ENCODE results near the gene TSPAN3.

DNA sequence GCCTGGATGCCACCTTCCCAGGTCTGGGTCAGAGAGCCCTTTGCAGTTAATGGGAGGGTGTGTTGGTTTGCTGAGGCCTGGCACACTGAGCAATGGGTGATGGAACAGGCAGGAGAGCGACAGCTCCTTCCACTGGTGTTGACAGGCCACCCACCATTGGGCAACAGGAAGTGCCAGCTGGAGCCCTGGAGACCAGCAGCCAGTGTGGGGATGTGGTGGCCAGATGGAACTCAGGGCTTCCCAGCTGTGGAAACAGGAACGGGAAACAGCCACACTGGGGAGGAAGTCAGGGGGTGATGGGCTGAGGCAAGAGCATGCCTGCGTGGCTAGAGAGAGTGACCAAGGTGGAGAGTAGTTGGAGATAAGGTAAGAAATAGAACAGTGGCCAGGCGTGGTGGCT, 66.7 kb downstream of the TSPAN3 start:
- TF ChIP-seq, protein P1, sequence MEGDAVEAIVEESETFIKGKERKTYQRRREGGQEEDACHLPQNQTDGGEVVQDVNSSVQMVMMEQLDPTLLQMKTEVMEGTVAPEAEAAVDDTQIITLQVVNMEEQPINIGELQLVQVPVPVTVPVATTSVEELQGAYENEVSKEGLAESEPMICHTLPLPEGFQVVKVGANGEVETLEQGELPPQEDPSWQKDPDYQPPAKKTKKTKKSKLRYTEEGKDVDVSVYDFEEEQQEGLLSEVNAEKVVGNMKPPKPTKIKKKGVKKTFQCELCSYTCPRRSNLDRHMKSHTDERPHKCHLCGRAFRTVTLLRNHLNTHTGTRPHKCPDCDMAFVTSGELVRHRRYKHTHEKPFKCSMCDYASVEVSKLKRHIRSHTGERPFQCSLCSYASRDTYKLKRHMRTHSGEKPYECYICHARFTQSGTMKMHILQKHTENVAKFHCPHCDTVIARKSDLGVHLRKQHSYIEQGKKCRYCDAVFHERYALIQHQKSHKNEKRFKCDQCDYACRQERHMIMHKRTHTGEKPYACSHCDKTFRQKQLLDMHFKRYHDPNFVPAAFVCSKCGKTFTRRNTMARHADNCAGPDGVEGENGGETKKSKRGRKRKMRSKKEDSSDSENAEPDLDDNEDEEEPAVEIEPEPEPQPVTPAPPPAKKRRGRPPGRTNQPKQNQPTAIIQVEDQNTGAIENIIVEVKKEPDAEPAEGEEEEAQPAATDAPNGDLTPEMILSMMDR (IDR thresholded peaks at IDR 0.05) = no peak
- peak; percentile 33 to 35 for TF ChIP-seq POLR2AphosphoS5 (IDR thresholded peaks at IDR 0.05)

Measured in esophagus muscularis mucosa (tissue), 3 donors.